ENCODE results near the gene ACTR8.

DNA sequence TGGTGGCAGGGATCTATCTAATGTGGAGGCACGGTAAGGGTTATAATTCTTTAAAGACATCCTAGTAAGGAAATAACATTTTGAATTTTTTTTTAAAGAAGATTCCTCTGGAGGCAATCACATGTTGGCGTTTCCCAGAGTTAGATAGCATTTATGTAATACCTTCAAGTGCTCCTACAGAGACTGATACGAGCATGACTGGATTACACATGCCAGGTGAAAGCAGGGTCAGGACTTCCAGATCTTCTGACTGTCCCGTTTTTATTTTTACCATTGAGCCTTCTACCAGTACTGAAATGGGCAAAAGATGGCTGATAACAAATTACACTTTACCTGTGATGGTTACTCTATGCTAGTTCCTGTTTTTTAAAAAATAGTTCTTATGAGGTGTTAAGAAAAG, 21.8 kb downstream of the ACTR8 start:
- TF ChIP-seq, protein P1, sequence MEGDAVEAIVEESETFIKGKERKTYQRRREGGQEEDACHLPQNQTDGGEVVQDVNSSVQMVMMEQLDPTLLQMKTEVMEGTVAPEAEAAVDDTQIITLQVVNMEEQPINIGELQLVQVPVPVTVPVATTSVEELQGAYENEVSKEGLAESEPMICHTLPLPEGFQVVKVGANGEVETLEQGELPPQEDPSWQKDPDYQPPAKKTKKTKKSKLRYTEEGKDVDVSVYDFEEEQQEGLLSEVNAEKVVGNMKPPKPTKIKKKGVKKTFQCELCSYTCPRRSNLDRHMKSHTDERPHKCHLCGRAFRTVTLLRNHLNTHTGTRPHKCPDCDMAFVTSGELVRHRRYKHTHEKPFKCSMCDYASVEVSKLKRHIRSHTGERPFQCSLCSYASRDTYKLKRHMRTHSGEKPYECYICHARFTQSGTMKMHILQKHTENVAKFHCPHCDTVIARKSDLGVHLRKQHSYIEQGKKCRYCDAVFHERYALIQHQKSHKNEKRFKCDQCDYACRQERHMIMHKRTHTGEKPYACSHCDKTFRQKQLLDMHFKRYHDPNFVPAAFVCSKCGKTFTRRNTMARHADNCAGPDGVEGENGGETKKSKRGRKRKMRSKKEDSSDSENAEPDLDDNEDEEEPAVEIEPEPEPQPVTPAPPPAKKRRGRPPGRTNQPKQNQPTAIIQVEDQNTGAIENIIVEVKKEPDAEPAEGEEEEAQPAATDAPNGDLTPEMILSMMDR (IDR thresholded peaks at IDR 0.05), result no peak
- TF ChIP-seq POLR2A (IDR thresholded peaks at IDR 0.05), result no peak

All from body of pancreas (tissue), 4 donors.